ENCODE results near the gene MOCS1.

MOCS1 gene

DNA sequence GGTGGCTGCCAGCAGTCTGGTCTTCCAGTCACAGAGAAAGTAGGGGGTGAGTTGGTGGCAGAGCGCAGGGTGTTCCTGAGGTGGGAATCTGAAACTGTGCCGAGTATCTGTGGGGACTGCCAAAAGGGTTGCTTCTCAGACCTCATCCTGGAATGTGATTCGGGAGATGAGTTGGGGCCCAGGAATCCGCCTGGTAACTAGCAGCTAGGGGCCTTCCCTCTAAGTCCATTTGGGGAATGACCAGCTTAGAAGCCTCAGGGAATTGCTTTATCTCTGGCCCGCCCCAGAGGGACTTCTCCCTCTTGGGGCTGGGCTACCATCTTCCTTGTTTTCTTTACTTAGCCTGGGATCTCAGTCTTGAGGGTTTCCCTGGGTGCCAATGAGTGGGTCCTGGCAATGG is 49.6 kb downstream of the MOCS1 start:
- H3K27ac ChIP-seq: no peak overlapping the region
- TF ChIP-seq, protein P1, sequence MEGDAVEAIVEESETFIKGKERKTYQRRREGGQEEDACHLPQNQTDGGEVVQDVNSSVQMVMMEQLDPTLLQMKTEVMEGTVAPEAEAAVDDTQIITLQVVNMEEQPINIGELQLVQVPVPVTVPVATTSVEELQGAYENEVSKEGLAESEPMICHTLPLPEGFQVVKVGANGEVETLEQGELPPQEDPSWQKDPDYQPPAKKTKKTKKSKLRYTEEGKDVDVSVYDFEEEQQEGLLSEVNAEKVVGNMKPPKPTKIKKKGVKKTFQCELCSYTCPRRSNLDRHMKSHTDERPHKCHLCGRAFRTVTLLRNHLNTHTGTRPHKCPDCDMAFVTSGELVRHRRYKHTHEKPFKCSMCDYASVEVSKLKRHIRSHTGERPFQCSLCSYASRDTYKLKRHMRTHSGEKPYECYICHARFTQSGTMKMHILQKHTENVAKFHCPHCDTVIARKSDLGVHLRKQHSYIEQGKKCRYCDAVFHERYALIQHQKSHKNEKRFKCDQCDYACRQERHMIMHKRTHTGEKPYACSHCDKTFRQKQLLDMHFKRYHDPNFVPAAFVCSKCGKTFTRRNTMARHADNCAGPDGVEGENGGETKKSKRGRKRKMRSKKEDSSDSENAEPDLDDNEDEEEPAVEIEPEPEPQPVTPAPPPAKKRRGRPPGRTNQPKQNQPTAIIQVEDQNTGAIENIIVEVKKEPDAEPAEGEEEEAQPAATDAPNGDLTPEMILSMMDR (conservative IDR thresholded peaks at IDR 0.05; ENCODE audit: low read depth): no peak
- DNase-seq (ENCODE audit: low spot score): no peak
- ChIA-PET POLR2A (ENCODE audit: low non-redundant PET) (no interaction called here), CTCF (no interaction called here)

DNA sequence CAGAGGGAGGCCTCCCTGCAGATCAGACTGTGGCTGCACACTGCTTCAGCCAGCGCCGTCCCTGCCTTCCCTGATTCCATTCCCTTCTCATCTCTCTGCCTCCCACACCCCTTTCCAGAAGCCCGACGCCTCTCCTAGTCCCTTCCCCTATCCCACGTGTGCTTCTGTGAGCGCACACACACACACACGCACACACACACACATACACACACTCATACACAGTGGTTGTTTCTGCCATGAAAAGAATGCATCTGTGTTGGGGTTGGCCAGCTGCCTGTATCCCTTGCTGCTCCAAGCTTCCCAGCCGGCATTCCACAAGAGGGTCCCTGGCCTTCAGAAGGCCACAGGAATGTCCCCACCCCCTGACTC is 51.7 kb downstream of the MOCS1 start:
- DNase-seq (ENCODE audit: low spot score): no peak
- TF ChIP-seq, protein P1 (conservative IDR thresholded peaks at IDR 0.05; ENCODE audit: low read depth): no peak
- CTCF ChIA-PET: interaction anchor here (0.6 kb wide), 2 partner anchors 22 to 191 kb away, joined by 3 read pairs; no protein-coding TSS in a partner anchor
- POLR2A ChIA-PET (ENCODE audit: low non-redundant PET): no interaction called here
- no peak overlapping the region for H3K27ac ChIP-seq

DNA sequence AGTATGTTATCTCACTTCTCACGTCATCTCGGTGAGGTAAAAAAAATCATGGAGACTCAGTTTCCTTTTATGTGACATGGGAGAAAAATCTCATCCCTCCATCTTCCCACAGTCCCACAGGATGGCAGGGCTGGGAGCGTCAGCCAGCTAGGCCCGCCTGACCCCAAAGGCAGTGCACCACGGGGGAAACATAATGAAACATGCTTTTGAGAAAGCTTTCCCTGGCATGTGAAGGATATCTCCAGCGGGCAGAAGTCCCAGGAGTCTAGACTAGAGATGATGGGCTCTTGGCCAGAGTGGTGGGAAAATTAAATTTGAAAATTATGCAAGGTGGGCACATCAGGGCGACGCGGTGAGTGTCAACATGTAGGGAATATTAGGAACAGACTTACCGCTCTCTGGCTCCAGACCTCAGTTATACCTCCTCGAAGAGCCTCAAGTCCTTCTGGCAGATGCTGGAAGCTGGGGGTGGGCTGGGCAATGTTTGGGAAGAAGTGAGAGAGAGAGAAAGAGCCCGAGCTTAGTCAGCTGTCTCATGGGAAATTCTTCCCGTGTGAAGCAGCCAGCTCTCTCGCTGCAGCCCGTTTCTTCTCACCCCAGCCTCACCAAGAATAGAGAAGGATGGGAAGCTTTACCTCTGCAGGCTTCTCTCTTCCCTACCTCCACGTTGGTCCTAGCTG is 52.3 kb downstream of the MOCS1 start:
- CTCF ChIA-PET: interaction anchor here (0.6 kb wide), 2 partner anchors 22 to 191 kb away, joined by 3 read pairs; no protein-coding TSS in a partner anchor
- POLR2A ChIA-PET (ENCODE audit: low non-redundant PET): no interaction called here
- TF ChIP-seq, protein P1 (conservative IDR thresholded peaks at IDR 0.05; ENCODE audit: low read depth): no peak
- H3K27ac ChIP-seq: no peak overlapping the region
- no peak for DNase-seq (ENCODE audit: low spot score)

DNA sequence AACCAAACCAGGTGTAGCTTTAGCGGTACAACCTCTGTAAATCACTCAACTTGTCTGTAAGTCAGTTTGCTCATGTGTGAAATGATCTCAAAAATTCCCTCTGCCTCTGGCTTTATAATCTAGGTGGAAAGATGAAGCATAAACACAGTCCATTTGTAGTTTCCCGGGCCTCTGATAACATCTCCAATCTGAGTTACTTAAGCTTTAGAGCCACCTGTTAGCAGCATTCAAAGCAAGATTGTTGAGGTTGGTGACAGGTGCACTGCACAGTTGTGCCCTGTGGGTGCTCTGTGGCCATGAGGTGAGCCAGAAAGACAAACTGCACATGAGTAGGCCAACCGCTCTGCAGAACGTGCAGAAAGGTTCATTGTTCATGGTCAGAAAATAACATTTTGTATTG is 53.7 kb downstream of the MOCS1 start:
- TF ChIP-seq, protein P1 (conservative IDR thresholded peaks at IDR 0.05; ENCODE audit: low read depth): no peak
- no peak overlapping the region for H3K27ac ChIP-seq
- ChIA-PET CTCF (no interaction called here), POLR2A (ENCODE audit: low non-redundant PET) (no interaction called here)
- DNase-seq (ENCODE audit: low spot score): no peak

DNA sequence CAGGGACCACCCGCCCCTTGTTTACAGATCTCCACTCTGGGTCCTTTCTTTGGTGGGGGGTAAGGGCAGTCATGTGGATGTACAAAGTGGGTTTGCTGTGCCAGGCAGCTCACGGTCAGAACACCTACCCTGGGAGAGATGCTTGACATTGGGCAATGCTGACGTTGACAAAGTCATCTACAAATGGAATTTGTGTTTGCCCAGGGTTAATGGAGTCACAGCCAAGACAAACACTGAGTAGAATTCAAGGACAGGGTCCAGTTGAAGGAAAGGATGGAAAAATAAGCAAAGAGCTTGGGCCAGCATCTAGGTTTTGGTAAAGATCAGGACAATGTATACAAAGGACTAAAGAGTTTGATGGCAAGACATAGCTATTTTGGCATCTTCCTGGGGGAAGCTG is 54.7 kb downstream of the MOCS1 start:
- TF ChIP-seq, protein P1 (conservative IDR thresholded peaks at IDR 0.05; ENCODE audit: low read depth): no peak
- no peak overlapping the region for H3K27ac ChIP-seq
- DNase-seq (ENCODE audit: low spot score): no peak
- ChIA-PET POLR2A (ENCODE audit: low non-redundant PET) (no interaction called here), CTCF (interaction anchor here (0.6 kb wide), 1 partner anchor 60 kb away, joined by 3 read pairs; no protein-coding TSS in a partner anchor)

DNA sequence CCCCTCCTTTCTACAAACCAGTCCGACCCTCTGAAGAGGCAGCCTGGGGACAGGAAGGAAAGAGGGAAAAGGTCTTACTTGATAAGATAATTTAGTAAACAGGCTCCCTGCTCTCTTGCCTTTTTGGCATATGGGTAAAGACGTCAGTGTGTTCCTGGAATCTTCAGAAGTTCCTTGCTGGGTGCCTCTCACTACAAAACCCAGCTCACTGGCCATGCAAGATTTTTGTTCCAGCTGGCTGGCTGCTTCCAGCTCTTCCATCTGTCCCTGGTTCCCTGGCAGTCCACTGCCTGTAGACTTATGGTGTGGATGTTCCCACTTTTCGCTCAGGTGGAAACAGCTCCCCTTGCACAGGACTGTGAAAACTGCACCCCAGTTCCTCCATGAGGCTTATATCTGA is 57.4 kb downstream of the MOCS1 start:
- no peak overlapping the region for H3K27ac ChIP-seq
- ChIA-PET CTCF (no interaction called here), POLR2A (ENCODE audit: low non-redundant PET) (no interaction called here)
- DNase-seq (ENCODE audit: low spot score): no peak
- TF ChIP-seq, protein P1 (conservative IDR thresholded peaks at IDR 0.05; ENCODE audit: low read depth): no peak
